Subcutaneous adipose tissue (tissue), 4 donors: ENCODE measurements around the gene ACSS1. TPM values are rescaled to one million over a fixed set of nuclear protein-coding genes. Genes with fewer than 3 reads are reported as not detected.

Source experiments
- CTCF ChIP-seq: fragments of 450-650 bp; IDR thresholded peaks from one replicate; pipeline ENCODE4 v1.5.1; 2016; ENCODE audit warnings: low read depth, mild to moderate bottlenecking, control low read depth, antibody characterized with exemption, moderate library complexity
- total RNA-seq, 4 donors: library from RNA; depleted of rRNA; stranded (reverse); fragments of >200 nt; gene quantifications; one replicate each; pipeline ENCODE4 v1.1.0, GENCODE V29; 2016

ACSS1 gene
- total RNA-seq, 4 donors from 2014 or later: 9.3 to 35.6 (median 16.2) TPM

- no peak for TF ChIP-seq CTCF
Measured at GRCh38 chr20:25056690-25057233, 1.2 kb downstream of the ACSS1 start.

GRCh38 chr20:25055711-25056495 is 2.0 kb downstream of the ACSS1 start:
- TF ChIP-seq CTCF: no peak

GRCh38 chr20:25054995-25055629 is 2.8 kb downstream of the ACSS1 start:
- TF ChIP-seq CTCF: no peak

GRCh38 chr20:25054096-25054820 is 3.7 kb downstream of the ACSS1 start:
- TF ChIP-seq CTCF: no peak

- no peak for TF ChIP-seq CTCF
Measured at GRCh38 chr20:25053255-25054031, 4.5 kb downstream of the ACSS1 start.

- no peak for TF ChIP-seq CTCF
Measured at GRCh38 chr20:25052255-25053194, 5.4 kb downstream of the ACSS1 start.
